Stimulated activated CD8-positive, alpha-beta memory T cell treated with anti-CD3 and anti-CD28 coated beads, Interleukin-12 subunit alpha, Interleukin-12 subunit beta, amount 100 ng/mL, for 24 hours (primary cell): ENCODE data around the gene SOHLH2.

Experiments
- DNase-seq: peaks from one replicate; pipeline ENCODE4 v3.0.0-alpha.2; 2020; ENCODE audit errors: extremely low read depth

The SOHLH2 gene, protein sequence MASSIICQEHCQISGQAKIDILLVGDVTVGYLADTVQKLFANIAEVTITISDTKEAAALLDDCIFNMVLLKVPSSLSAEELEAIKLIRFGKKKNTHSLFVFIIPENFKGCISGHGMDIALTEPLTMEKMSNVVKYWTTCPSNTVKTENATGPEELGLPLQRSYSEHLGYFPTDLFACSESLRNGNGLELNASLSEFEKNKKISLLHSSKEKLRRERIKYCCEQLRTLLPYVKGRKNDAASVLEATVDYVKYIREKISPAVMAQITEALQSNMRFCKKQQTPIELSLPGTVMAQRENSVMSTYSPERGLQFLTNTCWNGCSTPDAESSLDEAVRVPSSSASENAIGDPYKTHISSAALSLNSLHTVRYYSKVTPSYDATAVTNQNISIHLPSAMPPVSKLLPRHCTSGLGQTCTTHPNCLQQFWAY

GRCh38 chr13:36214163-36214921, at the start of gene SOHLH2:
SOHLH2 (minus strand) TSS chr13:36214556; CDS start chr13:36214526, 30 bp downstream.
- no peak for DNase-seq

DNA sequence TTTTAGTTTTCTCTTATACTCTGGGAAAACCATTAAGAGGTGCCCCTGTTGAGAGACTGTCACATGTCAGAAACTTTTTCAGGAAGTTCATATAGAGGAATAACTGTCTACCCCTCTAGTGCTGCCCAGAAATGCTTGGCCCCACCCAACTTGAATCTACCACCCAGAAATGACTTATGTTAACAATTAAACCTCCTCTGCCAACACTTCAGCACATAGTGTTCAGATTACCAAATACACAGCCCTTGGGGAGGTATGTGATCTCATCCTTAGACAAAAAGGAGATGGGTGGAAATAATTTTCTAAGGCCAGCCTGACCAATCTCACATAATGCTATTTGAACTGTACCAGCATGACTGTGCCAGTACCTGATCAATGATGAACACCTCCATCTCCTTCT, 47.6 kb upstream of the SOHLH2 start:
- DNase-seq, result no peak

DNA sequence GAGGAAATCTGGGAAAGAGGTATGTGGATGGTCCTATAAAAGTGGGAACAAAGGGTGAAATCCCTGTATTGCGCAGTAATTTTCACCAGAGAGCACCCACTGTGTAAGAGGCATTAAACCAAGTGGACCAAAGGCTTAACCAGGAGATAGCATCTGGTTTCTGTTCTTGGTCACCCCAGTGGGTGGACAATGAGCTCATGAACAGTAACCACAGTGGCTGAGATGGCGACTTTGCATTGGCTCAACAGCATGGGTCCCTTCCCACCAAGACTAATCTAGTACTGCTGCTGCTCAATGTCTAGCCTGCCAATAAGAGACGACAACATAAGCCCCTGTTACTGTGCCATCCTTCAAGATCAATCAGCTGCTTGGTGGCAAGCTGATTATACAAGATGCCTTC, 46.7 kb upstream of the SOHLH2 start:
- no peak for DNase-seq

- no peak for DNase-seq
Observed at GRCh38 chr13:36259361-36260137, 45.2 kb upstream of the SOHLH2 start.

- DNase-seq, result no peak
Observed at GRCh38 chr13:36258831-36259230, 44.5 kb upstream of the SOHLH2 start.

DNA sequence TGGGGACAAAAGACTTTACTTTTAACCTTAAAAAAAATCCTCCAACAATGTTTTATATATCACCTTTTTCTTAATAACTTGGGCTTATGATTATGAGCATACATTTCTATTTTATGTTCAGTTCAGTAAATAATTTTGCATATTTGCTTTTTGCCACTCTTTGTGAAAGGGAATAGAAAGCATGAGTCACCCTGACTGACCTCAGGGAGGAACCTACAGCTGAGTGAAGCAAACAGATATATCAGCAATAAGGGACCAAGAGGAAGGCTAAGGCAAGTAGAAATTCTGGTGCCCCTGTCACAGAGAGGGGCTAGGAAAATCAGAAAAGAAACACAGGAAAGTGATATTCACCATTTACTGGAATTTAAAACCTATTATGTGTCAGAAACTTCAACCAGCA, 37.2 kb upstream of the SOHLH2 start:
- DNase-seq, result no peak

DNA sequence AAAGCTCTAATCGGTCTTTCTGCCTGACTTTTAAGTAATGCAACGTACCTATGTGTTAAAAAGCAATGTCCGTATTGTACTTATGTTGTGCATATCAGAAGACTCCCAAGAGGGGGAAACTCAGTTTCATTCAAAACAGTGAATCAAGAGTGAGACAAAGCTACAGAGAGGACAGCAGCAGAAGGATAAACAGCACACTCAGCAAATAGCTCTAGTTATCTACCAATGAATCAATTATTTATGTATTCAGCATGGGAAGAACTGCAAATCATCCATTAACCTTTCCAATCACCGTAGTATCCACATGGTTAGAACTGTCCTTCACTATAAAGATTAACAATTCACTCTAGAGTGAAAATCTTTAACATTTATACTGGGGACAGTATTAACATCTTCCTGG, 36.7 kb upstream of the SOHLH2 start:
- no peak for DNase-seq

- DNase-seq, result no peak
Observed at GRCh38 chr13:36248700-36249099, 34.3 kb upstream of the SOHLH2 start.

- no peak for DNase-seq
Observed at GRCh38 chr13:36244990-36245389, 30.6 kb upstream of the SOHLH2 start.

- no peak for DNase-seq
Observed at GRCh38 chr13:36244073-36244472, 29.7 kb upstream of the SOHLH2 start.

- no peak for DNase-seq
Observed at GRCh38 chr13:36242761-36243160, 28.4 kb upstream of the SOHLH2 start.

DNA sequence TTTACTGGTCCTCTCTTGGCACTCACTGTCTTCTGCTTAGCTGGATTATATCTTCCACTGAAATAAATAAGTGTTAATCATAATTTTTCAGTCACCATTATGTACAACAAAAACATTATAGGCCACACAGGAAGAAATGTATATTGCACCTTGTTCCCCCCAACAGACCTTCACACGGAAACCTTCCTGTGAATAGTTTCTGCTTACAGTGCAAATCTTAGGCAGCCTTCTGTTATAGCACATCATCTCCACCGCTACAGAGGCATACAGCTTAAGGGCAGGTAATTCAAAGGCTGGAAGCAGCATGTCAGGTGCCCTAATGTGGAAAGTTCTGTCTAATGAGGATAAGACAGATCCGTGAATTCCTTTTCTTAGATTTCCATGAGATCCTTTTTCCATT, 16.9 kb upstream of the SOHLH2 start:
- DNase-seq, result no peak

GRCh38 chr13:36224730-36225129, 10.4 kb upstream of the SOHLH2 start:
- no peak for DNase-seq

DNA sequence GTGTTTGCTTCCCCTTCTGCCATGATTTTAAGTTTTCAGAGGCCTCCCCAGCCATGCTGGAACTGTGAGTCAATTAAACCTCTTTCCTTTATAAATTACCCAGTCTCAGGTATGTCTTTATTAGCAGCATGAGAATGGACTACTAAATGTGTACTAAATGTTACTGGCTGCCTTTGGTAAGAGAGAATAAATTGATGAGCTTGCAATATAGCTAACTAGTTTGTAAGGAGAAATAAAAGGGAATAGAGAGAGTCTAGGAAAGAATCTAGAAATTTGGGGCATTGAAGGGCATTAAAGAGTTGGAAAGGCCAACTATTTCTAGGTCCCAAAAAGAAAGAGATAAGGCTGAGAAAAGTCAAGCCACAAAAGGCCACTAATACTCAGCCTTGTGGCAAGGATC, 5.5 kb upstream of the SOHLH2 start:
- no peak for DNase-seq

- DNase-seq, result no peak
Observed at GRCh38 chr13:36217456-36217855, 3.1 kb upstream of the SOHLH2 start.

GRCh38 chr13:36212789-36213188, 1.6 kb downstream of the SOHLH2 start:
- no peak for DNase-seq

DNA sequence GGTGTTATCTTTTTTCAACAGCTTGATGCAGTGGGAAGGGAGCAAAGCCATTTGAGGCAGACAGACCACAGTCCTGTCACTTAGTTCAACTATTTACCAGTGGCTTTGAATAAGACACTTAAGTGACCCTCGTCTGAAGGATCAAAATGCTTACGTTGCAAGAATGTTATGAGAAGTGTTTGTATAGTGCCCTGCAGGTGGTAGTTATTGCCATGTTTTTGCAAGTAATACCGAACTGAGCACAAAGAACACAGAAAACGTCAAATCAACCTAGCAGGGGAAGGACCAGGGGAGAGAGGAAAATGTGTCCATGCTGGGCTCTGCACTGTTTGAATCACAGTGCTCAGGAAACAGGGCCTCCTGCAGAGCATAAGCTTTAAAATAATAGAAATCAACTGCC, 2.8 kb downstream of the SOHLH2 start:
- no peak for DNase-seq

DNA sequence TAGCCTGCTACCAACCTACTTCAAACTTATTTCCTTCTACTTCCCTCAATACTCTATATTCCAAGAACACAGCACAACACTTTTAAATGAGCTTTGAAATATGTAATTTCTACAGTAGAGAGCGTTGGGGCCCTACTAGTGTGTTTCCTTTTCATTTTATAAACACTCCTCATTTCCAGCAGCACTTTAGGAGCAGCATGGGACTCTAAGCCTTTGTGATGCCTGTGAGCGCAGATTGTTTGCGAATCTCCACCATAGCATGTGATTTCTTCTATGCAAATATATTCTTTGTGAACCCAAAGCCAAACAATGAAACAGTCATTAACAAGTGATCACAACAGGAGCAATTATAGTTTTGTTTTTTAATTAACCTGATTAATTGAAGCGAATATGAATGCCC, 3.6 kb downstream of the SOHLH2 start:
- DNase-seq, result no peak

GRCh38 chr13:36207672-36208071, 6.7 kb downstream of the SOHLH2 start:
- DNase-seq, result no peak

- DNase-seq, result no peak
Observed at GRCh38 chr13:36193151-36193855, 21.1 kb downstream of the SOHLH2 start.

GRCh38 chr13:36192166-36192565, 22.2 kb downstream of the SOHLH2 start:
- DNase-seq, result no peak

GRCh38 chr13:36190771-36191170, 23.6 kb downstream of the SOHLH2 start:
- no peak for DNase-seq
